Stimulated activated naive CD8-positive, alpha-beta T cell treated with anti-CD3 and anti-CD28 coated beads, Interleukin-15, amount 100 ng/mL, for 72 hours (primary cell): ENCODE results near the gene SOD3.

ENCODE experiments used
- ATAC-seq: fragments of 150-1000 bp; cut with Tn5 transposase; 2 replicates; pipeline ENCODE4 v1.10.0; 2021; ENCODE audit warnings: mild to moderate bottlenecking, moderate library complexity
- DNase-seq, 2 donors: peaks; one replicate each; pipeline ENCODE4 v3.0.0; 2021 to 2022
- H3K27ac Mint-ChIP-seq, 2 donors: one replicate each; pipeline ENCODE4 v1.8.0; 2022; ENCODE audit warnings: mild to moderate bottlenecking in 2 of 2, mixed read lengths in 2 of 2, moderate library complexity in 2 of 2
- H3K27me3 Mint-ChIP-seq: one replicate; pipeline ENCODE4 v1.8.0; 2022; ENCODE audit warnings: mixed read lengths
- H3K4me1 Mint-ChIP-seq: one replicate; pipeline ENCODE4 v1.8.0; 2022; ENCODE audit warnings: mild to moderate bottlenecking, mixed read lengths
- H3K4me3 Mint-ChIP-seq, 2 donors: one replicate each; pipeline ENCODE4 v1.8.0; 2022; ENCODE audit warnings: mild to moderate bottlenecking in 2 of 2, mixed read lengths in 2 of 2, moderate library complexity in 1 of 2
- H3K9me3 Mint-ChIP-seq, 2 donors: one replicate each; pipeline ENCODE4 v1.8.0; 2022; ENCODE audit warnings: mixed read lengths in 2 of 2

SOD3 gene

DNA sequence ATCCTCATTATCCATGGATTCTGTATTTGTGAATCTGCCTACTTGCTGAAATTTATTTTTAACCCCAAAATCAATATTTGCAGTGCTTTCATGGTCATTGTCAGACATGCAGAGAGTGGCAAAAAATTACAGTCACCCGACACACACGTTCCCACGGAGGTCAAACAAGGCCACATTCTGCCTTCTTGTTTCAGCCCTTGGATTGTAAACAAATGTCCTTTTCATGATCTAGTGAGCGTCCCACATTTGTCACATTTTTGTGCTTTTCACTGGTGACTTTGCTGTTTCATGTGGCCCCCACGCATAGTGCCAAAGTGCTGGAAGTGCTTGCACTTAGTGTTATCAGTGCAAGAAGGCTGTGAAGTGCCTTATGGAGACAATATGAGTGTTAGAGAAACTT lies 45.0 kb downstream of the SOD3 start:
- ATAC-seq (no peak), DNase-seq (no peak)
- Mint-ChIP-seq H3K27me3 (no peaks in the 10 kb centered on the region), H3K4me1 (no peaks in the 10 kb centered on the region), H3K4me3 (no peak overlapping the region), H3K27ac (no peak overlapping the region), H3K9me3 (no peaks in the 10 kb centered on the region)

DNA sequence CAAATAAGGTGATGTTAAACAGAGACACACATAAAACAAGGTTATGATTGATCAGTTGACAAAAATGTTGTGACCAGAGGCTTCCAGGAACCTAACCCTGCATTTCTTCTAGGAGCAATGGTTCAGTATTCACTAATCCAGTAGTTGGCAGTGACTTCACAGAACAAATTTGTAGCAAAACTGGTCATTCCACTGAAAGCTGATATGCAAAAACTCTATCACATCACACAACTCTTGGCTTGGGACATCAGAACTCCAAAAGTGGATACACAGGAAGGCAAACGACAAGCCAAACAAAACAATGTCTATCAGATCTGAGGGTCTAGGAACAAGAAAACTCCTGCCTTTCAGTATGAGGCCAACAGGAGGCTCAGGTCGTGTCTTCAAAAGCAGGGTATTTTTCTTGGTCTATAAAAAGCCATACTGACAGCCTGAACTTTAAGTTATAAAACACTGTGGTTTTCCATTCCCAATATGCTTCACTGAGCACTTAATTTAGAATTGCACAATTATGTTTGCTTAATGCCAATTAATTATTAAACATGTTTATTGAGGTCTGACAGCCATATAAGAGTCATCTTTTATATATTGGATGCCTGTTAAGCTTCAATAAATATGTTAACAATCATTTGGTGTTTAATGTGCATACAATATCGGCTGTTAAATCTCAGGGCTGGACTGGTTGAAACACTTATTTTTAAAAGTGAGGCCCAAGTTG lies 45.6 kb downstream of the SOD3 start:
- H3K27me3 Mint-ChIP-seq, result no peaks in the 10 kb centered on the region
- no peak for ATAC-seq
- H3K9me3 Mint-ChIP-seq, result no peaks in the 10 kb centered on the region
- no peak overlapping the region for H3K4me3 Mint-ChIP-seq
- no peak for DNase-seq
- no peaks in the 10 kb centered on the region for H3K4me1 Mint-ChIP-seq
- no peak overlapping the region for H3K27ac Mint-ChIP-seq

- Mint-ChIP-seq H3K4me1 (no peaks in the 10 kb centered on the region), H3K9me3 (no peaks in the 10 kb centered on the region), H3K27me3 (no peaks in the 10 kb centered on the region), H3K4me3 (no peak overlapping the region), H3K27ac (no peak overlapping the region)
- DNase-seq, result no peak
- no peak for ATAC-seq
These were observed 47.0 kb downstream of the SOD3 start for GRCh38 chr4:24842356-24842755.

DNA sequence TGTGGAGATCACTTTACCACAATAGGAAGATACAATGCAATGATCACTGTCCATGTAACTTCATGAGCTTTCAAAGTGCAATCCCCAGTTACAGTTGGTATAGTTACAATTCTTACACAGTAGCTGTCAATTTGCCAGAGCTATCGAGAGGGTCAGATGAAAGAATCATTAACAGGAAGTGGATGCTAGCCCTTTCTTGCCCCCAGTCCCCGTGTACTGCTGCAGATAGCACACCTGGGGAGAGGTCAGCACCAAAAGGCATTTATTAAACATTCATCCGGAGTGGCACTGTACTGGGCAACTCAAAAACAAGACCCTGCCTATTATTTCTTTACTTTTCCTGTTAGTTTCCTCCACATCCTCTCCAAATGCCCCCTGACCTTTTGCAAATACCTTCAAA lies 47.7 kb downstream of the SOD3 start:
- no peak for ATAC-seq

DNA sequence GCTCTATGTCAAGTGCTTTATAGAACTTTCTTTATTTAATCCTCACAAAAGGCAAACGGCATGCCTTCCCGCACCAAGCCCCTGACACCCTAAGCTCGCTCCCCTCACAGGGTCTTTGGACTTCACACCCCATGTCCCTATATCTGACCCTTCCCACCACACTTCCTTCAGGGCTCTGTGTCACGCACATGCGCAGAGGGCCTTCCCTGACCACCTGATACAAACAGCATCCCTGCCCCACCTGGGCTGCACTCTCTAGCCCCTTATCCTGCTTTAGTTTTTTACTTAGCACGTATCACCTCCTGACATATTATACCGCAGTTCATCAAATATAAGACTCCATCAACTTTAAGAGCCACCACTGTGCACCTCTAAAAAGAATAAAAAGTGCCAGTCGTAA lies 49.8 kb downstream of the SOD3 start:
- no peak overlapping the region for H3K27ac Mint-ChIP-seq
- no peaks in the 10 kb centered on the region for H3K27me3 Mint-ChIP-seq
- H3K4me1 Mint-ChIP-seq, result no peaks in the 10 kb centered on the region
- no peak for DNase-seq
- no peak overlapping the region for H3K4me3 Mint-ChIP-seq
- no peak for ATAC-seq
- H3K9me3 Mint-ChIP-seq, result no peaks in the 10 kb centered on the region

More for the DNA sequence above, 47.7 kb downstream of the SOD3 start:
- H3K27ac Mint-ChIP-seq, result no peak overlapping the region
- H3K4me1 Mint-ChIP-seq, result no peaks in the 10 kb centered on the region
- no peak for DNase-seq
- H3K27me3 Mint-ChIP-seq, result no peaks in the 10 kb centered on the region
- no peak overlapping the region for H3K4me3 Mint-ChIP-seq
- no peaks in the 10 kb centered on the region for H3K9me3 Mint-ChIP-seq

- H3K4me3 Mint-ChIP-seq, result no peak overlapping the region
These were observed 50.5 kb downstream of the SOD3 start for GRCh38 chr4:24845902-24846301.

DNA sequence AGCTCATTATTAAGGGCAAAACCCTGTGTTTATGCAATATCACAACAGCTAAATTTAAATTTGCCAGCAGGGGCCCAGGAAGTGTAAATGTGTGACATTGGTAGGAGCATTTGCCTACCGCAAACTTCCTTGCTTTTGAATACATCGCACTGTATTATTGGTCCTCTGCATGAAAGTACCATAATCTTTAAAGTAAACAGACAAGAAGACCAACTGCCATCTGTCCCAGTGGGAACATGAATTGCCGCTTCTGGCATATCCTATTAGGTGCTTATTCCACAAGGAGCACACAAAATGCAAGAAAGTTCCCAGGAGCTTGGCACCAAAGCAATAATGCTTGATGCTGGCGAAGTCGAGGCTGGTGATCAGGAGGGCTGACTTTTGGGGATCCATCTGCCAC lies 51.3 kb downstream of the SOD3 start:
- ATAC-seq (no peak), DNase-seq (no peak)
- Mint-ChIP-seq H3K27me3 (no peaks in the 10 kb centered on the region), H3K9me3 (no peaks in the 10 kb centered on the region), H3K4me1 (no peaks in the 10 kb centered on the region), H3K4me3 (no peak overlapping the region), H3K27ac (no peak overlapping the region)

More at GRCh38 chr4:24845902-24846301, 50.5 kb downstream of the SOD3 start:
- H3K27ac Mint-ChIP-seq, result no peak overlapping the region
- no peaks in the 10 kb centered on the region for H3K27me3 Mint-ChIP-seq
- no peaks in the 10 kb centered on the region for H3K4me1 Mint-ChIP-seq
- H3K9me3 Mint-ChIP-seq, result no peaks in the 10 kb centered on the region
- DNase-seq, result no peak
- no peak for ATAC-seq

GRCh38 chr4:24849351-24849750 lies 54.0 kb downstream of the SOD3 start:
- Mint-ChIP-seq H3K27me3 (peaks cover 13% of the 10 kb centered on the region), H3K4me1 (no peaks in the 10 kb centered on the region), H3K4me3 (no peak overlapping the region), H3K9me3 (no peaks in the 10 kb centered on the region), H3K27ac (no peak overlapping the region)
- DNase-seq, result no peak
- ATAC-seq, result no peak

- DNase-seq, result no peak
- Mint-ChIP-seq H3K4me1 (no peaks in the 10 kb centered on the region), H3K4me3 (no peak overlapping the region), H3K9me3 (no peaks in the 10 kb centered on the region), H3K27me3 (peaks cover 13% of the 10 kb centered on the region), H3K27ac (no peak overlapping the region)
- ATAC-seq, result no peak
These were observed 54.4 kb downstream of the SOD3 start for GRCh38 chr4:24849756-24850155.
